HEK293T (cell line): Measurements from ENCODE around the gene VILL.

Experiments
- ARNT ChIP-seq: fragments of 450-650 bp; IDR thresholded peaks from 2 replicates; pipeline ENCODE4 v1.6.1; 2017; ENCODE audit warnings: mild to moderate bottlenecking
- BHLHE40 ChIP-seq: fragments of 450-650 bp; IDR thresholded peaks from 2 replicates; pipeline ENCODE4 v1.6.1; 2016; ENCODE audit warnings: mild to moderate bottlenecking, moderate library complexity, borderline replicate concordance
- CTBP1 ChIP-seq: fragments of 450-650 bp; IDR thresholded peaks from 2 replicates; pipeline ENCODE4 v1.6.1; 2016; ENCODE audit warnings: borderline replicate concordance
- ELF4 ChIP-seq: fragments of 450-650 bp; IDR thresholded peaks from 2 replicates; pipeline ENCODE4 v1.6.1; 2017; ENCODE audit warnings: antibody characterized with exemption
- FOXK2 ChIP-seq: fragments of 450-650 bp; IDR thresholded peaks from 2 replicates; pipeline ENCODE4 v1.6.1; 2016; ENCODE audit warnings: mild to moderate bottlenecking
- FOXM1 ChIP-seq: fragments of 450-650 bp; IDR thresholded peaks from 2 replicates; pipeline ENCODE4 v1.6.1; 2017; ENCODE audit warnings: mild to moderate bottlenecking, borderline replicate concordance
- HDGF ChIP-seq: fragments of 450-650 bp; IDR thresholded peaks from 2 replicates; pipeline ENCODE4 v1.6.1; 2017; ENCODE audit warnings: antibody characterized with exemption, borderline replicate concordance
- L3MBTL2 ChIP-seq: fragments of 450-650 bp; conservative IDR thresholded peaks from 2 replicates; pipeline ENCODE4 v1.6.1; 2016; ENCODE audit warnings: mild to moderate bottlenecking
- NFRKB ChIP-seq: fragments of 450-650 bp; IDR thresholded peaks from 2 replicates; pipeline ENCODE4 v1.6.1; 2016; ENCODE audit warnings: mild to moderate bottlenecking, moderate library complexity
- SP1 ChIP-seq: fragments of 450-650 bp; IDR thresholded peaks from 2 replicates; pipeline ENCODE4 v1.6.1; 2017
- SUZ12 ChIP-seq: fragments of 450-650 bp; IDR thresholded peaks from 2 replicates; pipeline ENCODE4 v1.6.1; 2016; ENCODE audit warnings: mild to moderate bottlenecking
- TARDBP ChIP-seq: fragments of 450-650 bp; IDR thresholded peaks from 2 replicates; pipeline ENCODE4 v1.6.1; 2016
- TF ChIP-seq, protein P1 (sequence below): fragments of 450-650 bp; IDR thresholded peaks from 2 replicates; pipeline ENCODE4 v1.6.1; 2016

DNA sequence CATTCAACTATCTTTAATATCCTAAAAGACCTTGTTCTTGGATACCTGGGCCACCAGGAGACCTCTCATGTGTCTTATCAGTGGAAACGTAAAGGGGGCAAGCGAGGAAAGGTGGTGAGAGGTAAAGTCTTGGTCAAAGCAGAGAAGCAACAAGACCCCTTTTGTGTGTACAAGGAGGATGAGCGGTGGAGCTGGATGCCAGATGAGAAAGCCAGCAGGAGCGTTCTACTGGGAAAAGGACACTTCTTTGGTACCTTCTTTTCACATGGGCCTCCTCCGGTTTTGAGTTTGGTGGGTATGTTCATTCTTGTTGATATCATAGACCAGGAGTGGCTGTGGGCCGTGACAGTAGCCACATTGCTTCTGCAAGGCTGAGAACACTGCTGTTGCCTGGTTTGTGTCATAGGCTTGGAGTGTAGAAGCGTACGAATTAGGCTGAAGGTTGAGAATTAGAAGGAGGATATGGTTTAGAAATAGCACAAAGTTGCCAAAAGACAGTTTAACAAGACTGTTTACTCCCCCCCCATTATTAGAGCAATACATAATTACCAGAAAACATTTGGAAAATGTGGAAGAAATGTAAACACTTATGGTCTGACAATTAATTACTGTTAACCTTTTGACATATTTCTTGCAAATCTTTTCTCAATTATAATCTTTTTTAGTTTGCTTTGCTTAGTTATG, 46.8 kb upstream of the VILL start:
- TF ChIP-seq SP1: no peak
- TF ChIP-seq BHLHE40: no peak
- TF ChIP-seq HDGF: no peak
- TF ChIP-seq ARNT: no peak
- TF ChIP-seq SUZ12: no peak
- no peak for TF ChIP-seq FOXM1
- TF ChIP-seq L3MBTL2: no peak
- TF ChIP-seq ELF4: no peak
- TF ChIP-seq TARDBP: no peak
- TF ChIP-seq CTBP1: no peak
- TF ChIP-seq, protein P1, sequence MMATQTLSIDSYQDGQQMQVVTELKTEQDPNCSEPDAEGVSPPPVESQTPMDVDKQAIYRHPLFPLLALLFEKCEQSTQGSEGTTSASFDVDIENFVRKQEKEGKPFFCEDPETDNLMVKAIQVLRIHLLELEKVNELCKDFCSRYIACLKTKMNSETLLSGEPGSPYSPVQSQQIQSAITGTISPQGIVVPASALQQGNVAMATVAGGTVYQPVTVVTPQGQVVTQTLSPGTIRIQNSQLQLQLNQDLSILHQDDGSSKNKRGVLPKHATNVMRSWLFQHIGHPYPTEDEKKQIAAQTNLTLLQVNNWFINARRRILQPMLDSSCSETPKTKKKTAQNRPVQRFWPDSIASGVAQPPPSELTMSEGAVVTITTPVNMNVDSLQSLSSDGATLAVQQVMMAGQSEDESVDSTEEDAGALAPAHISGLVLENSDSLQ: no peak
- TF ChIP-seq FOXK2: no peak
- no peak for TF ChIP-seq NFRKB
